ENCODE results near the gene TBX19.

TBX19 gene

DNA sequence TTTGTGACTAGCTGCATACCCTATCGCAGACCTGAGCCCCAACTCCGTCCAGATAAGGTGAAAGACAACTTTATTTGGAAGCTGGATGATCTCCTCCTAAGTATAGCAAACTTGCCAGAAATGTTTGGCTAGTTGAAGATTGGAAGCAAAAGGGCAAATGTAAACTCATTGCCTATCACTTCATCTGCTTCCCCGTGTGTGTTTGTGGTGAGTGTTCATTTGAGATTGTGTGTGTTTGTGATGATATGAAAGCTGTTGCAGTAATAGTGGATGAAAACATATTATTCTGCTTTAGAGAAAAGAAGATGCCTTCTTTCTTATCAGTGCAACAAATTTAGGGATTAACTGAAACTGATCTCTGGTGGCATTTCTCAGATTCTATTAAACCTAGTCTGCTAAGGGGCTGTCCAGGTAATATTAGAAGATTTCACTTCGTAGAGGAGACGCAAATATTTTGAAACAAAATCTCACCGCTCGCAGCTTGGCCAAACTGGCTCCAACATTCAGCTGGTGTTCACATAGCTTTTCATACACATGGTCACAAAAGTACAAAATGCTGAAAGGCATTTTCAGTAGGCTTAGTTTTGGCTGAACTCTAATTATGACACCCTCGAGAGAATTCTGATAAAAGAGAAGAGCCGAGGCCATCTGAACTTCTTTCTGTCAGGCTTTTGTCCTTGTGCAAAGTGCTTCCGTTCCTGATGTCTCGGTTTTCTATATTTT, 1.1 kb downstream of the TBX19 start:
- no peak for DNase-seq (ENCODE audit: low spot score)

DNA sequence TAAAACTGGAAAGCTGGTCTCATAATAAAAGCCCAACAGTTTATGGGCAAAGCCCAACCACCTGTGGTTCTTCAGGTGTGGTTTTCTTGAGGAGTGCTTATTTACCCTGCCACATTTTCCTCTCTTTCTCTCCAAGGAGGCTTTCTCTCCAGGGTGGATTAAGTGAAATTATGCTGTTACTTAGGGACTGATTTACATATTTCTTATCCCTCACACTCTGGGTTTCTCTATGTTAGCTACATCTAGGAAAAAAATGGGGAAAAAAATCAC, 4.8 kb downstream of the TBX19 start:
- no peak for DNase-seq (ENCODE audit: low spot score)

DNA sequence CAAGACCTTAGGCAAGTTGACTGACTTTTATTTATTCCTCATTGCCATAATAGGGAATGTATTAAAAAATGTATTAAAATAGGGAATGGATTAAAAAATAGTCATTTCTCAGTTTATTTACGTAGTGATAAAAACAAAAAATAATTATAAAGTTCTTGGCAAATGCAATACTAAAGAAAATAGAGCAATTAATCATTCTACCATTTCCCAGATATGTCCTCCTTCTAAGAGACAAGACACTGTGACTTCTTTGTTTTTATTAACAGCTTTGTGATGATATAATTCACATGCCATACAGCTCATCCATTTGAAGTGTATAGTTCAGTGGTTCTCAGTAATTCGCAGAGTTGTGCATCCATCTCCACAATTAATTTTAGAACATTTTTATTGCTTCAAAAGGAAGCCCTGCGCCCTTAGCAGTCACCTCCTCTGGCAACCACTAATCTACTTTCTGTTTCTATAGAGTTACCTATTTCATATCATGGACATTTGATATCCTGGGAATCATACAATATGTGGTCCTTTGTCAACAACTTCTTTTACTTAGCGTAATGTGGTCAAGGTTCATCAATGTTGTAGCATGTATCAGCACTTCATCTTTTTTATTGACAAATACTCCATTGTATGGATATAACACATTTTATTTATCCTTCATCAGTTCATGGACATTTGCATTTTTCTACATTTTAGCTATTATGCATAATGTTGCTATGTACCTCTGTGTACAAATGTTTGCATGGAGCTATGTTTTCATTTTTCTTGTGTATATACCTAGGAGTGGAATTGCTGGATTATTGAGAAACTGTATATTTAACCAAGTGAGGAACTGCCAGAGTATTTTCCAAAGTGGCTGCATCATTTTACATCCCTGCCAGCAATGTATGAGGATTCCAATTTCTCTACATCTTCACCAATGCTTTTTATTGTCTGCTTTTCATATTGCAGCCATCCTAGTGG, 5.6 kb downstream of the TBX19 start:
- no peak for DNase-seq (ENCODE audit: low spot score)

DNA sequence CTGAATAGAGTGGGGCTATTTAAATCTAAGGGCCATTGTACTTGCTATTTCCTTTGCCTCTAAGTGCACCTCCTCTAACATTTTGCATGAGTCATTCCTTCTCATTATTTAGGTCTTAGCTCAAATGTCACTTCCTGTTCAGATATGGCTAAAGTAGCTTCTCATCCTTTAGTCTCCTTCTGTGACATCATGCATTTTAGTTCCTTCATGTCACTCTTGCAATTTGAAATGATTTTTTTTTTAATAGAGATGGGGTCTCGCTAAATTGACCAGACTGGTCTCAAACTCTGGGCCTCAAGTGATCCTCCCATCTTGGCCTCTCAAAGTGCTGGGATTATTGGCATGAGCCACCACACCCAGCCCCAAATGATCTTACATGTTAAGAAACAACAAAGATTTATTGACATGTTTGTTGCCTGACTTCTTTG, 6.6 kb downstream of the TBX19 start:
- peak; percentile 69 for DNase-seq (ENCODE audit: low spot score)

GRCh38 chr1:168288311-168289052, 7.8 kb downstream of the TBX19 start:
- DNase-seq (ENCODE audit: low spot score): no peak

DNA sequence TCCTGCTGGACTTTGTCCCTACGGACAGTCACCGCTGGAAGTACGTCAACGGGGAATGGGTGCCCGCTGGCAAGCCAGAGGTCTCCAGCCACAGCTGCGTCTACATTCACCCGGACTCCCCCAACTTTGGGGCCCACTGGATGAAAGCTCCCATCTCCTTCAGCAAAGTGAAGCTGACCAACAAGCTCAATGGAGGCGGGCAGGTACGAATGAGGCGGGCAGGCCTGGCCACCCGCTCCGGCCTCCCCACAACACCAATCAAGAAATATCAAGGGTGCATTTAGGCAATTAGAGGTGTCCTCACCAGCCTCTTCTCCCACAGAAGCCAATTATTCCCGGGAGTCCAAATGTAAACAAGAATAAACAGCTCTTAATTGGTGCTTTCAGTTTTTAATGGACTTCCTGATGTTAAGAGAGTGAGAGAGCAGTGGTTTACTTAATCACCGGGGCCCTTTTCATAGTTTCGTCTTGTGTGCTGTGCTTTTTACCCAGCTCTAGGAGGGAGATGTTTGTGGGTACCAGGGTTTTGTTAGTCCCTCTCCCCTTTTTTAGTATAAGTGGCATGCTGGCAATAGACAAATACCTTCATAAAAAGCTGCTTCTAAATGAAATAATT, 10.7 kb downstream of the TBX19 start:
- no peak for DNase-seq (ENCODE audit: low spot score)

DNA sequence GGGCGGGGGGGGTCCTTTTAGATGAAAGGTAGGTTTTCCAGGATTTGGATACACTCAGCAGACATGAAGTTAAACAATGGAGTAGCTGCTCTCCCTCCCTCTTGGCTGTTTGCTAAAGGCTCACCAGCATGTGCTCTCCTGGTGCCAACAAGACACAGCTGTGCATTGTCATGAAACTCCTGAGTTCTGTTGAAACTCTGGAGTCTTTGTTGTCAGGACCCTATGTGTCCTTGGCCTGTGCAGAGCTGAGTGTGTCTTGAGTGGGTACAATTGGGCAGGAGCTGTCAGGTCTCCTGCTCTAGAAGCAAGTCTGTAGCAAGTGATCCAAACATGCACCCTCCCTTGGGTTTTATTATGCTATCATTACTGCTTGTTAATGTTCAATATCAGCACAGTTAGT, 12.7 kb downstream of the TBX19 start:
- DNase-seq (ENCODE audit: low spot score): no peak

DNA sequence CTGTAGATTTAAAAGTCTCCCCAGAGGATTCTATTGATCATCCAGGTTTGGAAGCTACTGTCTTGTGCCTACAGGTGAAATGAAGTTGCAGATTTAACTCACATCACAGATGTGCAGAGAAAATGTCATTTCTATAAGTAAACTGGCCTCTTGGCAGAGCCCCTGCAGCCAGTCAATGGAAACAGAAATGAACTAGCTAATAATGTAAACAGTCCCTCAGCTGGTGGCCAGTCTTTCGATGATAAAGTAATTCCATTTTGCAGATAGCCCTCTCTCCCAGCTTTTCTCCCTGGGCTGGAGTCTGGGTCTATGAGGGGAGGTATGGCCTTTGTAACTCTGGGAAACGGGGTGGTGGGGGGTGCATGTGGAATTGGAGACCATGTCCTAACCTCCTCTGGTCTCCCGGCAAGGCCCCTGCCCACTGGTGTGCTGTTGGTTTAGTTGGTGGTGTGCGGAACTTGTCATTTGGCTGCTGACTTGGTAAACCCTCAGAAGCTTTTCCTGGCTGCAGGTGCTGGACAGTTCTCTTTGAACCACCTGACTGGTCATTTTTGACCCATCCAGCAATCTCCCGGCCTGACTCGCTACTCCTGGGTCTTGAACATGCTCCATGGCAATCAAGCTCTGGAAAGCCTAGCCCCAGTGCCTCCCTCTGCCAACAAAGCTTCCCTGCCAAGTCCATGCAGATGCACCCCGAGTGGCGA, 14.9 kb downstream of the TBX19 start:
- no peak for DNase-seq (ENCODE audit: low spot score)

DNA sequence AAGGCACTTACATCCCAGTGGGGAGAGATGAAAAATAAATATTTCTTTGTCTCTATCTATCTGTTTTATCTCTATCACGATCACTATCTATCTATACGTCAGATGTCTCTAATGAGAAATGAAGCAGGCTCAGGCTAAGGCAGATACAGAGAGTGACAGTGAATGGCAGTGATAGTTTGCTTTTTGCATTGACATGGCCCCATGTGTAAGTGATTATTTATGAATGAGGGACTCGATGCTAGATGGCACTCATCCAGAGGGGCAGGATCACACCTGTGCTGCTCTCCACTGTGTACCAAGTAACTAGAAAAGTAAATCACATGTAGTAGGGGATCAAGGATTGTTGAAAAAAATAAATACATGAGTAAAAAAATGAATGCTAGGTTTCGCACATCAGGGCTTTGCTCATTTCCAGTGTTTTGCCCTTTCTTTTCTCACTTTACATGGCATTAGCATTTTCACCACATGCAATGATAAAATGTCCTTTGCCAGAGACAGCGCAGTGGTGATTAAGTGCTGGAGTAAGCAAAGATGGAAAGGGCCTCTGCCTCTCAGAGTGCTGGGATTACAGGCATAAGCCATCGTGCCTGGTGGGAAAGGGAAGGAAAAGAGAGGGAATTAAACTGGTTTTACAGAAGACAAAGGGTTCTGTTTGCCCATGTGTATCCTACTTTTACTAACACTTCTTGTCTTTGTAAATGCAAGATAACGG, 16.5 kb downstream of the TBX19 start:
- DNase-seq (ENCODE audit: low spot score): no peak

DNA sequence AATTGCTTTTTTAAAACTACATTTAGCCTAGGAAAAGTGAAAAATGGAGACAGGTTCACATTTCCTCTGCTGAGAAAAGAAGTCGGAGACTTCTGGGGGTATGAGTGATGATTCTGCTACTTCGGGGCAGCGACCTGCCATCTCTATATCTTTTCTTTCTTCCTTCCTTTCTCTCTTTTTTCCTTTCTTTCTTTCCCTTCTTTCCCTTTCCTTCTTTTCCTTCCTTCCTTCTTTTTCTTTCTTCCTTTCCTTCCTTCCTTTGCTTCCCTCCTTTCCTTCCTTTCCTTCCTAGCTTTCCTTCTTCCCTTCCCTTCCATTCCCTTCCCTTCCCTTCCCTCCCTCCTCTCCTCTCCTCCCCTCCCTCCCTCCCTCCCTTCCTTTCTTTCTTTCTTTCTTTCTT, 17.8 kb downstream of the TBX19 start:
- DNase-seq (ENCODE audit: low spot score): no peak

DNA sequence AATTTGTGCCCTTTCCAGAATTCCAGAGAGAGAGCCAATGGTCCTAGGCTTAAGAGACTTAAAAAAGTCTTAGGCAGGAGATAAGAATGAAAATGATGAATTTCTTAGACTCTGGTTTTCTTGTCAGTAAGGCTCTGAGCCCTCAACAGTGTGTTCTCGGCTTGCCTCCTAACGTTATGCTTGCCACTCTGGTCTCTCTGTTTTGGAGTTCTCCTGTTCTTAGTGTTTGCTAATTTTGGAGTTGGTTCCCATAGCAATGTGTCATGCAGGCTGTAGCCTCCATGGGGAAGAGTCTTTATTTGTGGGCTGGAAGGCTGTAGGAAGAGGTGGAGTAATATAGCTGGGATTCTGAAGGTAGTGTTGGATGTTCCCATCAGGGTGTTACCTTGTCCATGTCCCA, 19.9 kb downstream of the TBX19 start:
- DNase-seq (ENCODE audit: low spot score): no peak

DNA sequence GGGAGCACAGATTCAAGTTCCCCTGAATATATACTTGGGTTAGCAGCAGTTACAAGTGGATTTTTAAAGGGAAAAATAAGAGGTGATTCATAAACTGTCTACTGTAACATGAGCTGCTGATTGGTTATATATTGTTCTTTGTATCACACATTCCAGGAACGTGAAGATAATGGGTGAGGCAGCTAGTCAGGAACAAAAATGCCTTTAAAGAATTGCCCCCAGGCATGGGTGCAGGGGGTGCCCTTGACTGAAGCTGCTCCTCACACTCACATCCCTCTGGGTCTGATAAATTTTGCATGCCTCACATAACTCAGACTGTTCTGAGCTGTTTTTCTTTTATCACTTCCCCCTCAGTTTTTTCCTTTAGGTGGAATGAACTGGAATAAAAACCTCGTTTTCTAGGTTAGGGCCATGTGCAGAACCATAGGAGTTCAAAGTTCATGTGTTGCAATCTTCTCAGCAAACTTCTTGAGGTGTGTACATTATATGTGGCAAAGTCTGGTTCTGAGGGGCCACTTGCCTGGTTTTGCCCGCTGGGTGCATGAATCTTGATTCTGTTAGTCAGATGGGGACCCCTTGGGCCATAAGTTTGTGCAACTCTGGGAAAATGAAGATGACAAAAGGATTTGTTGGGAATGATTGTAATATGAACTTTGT, 21.1 kb downstream of the TBX19 start:
- DNase-seq (ENCODE audit: low spot score): peak; percentile 14

DNA sequence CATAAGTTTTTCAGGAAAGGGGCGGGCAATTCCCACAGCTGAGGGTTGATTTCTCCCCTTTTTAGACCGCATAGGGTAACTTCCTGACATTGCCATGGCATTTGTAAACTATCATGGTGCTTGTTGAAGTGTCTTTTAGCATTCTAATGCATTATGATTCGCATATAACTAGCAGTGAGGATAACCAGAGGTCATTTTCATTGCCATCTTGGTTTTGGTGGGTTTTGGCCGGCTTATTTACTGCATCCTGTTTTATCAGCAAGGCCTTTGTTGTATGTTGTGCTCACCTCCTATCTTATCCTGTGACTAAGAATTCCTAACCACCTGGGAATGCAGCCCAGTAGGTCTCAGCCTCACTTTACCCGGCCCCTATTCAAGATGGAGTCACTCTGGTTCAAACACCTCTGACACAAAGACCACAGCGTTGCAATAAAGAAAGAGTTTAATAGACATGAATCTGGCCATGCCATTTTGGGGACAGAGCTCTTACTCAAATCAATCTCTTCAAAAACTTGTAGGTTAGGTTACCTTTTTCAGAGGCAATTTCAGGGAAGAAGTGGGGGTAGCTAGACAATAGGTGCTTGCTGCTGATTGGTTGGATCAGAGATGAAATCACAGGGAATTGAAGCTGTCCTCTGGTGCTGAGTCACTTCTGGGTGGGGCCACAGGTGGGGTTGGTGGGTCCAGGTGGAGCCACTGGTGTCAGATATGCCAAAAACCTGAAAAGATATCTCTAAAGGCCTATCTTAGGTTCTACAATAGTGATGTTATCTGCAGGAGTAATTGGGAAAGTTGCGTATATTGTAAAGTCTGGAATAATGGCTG, 23.3 kb downstream of the TBX19 start:
- no peak for DNase-seq (ENCODE audit: low spot score)

- DNase-seq (ENCODE audit: low spot score): no peak
These were observed 24.2 kb downstream of the TBX19 start for GRCh38 chr1:168304865-168305264.

DNA sequence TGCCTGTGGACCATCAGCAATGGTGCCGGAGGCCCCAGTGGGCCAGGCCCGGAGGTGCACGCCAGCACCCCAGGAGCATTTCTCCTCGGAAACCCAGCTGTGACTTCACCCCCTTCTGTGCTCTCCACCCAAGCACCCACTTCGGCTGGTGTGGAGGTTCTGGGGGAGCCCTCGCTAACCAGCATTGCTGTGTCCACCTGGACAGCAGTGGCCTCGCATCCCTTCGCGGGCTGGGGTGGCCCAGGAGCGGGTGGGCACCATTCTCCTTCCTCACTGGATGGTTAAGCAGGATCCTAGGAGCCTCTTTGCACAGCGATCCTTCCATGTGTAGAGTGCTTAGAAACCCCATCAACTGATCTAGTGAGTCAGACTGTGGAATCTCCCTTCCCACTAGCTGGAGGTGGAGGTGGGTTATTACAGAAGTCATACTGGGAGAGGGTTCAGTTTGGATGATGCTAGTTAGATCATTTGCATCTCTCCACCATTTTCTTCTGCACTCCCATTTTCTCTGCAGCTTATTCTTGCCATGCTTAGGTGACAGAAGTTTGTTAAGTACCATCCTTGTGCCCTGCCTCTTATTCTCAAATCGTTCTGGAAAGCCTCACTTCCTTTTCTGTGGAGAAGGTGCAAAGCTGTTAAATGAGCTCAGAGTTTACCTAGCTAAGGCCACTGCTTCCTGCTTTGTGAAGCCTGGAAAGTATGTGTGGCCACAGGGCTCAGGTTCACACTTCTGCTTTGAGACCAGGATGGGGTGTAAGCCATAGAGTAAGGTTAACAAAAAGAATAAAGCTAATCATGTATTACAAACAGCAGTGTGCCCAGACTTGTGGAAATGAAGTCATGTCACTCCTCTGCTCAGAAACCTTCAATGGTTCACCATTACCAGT, 32.3 kb downstream of the TBX19 start:
- no peak for DNase-seq (ENCODE audit: low spot score)

- no peak for DNase-seq (ENCODE audit: low spot score)
These were observed 35.5 kb downstream of the TBX19 start for GRCh38 chr1:168316142-168316541.

DNA sequence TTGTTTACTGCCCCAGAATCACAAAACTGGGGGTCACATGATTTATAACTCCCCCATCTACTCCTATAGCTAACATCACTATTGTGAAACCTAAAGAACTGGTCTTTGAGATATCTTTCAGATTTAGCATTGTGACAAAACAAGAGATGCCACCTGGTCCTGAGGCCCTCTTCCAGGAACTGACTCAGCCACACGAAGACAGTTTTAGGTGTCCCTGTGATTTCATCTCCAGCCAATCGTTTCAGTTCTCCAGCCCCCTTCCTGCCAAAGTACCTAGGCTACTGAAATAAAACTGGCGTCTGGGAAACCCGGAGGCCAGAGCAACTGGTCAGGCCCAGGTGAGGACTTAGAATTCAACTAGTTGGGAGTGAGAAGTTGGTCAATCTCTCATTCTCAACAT, 36.6 kb downstream of the TBX19 start:
- DNase-seq (ENCODE audit: low spot score): no peak

DNA sequence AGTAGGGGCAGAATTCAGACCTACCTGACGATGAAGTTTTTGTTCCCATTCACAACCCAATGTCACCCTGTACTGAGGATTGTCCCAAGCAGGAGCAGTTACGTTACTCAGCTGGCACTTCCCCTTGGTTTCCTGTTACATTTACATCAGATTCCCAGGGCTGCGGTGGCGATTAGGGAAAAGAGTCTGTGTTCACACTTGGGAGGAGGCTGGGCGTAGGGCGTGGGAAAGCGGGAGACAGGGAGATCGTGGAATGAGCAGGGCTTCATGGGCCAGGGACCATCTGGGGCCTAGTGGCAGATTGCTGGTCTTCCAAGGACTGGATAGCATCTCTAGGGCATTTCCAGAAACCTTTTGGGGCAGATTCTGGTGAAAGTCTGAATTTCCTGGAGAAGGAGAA, 39.0 kb downstream of the TBX19 start:
- DNase-seq (ENCODE audit: low spot score): no peak

DNA sequence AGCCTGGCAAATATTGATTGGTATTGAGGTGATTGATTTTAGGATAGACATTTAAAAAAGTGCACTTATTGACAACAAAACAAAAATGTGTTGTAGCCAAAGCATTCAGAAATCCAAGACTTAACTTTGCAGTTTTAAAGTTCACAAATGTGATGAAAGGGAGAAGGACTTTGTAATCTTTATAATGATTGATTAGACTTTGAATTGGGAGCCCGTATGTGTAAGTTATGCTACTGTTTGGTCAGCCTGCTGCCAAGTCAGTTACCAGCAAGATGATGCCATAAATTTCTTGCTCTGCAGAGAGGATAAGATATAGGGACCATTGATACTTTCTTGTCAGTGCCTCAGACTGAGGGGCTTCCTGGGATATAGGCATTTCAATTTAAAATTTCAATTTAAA, 39.5 kb downstream of the TBX19 start:
- no peak for DNase-seq (ENCODE audit: low spot score)

Measured in RKO (cell line).